Kidney (tissue), 14 donors: ENCODE results near the gene CYTH2. TPM values are rescaled to one million over a fixed set of nuclear protein-coding genes. Genes with fewer than 3 reads are reported as not detected.

Experiments
- DNase-seq, 5 donors: peaks; one replicate each; pipeline ENCODE4 v3.0.0-alpha.2; 2013 to 2020
- FAIRE-seq: peaks from 2 replicates; lab custom pipeline; 2012; peaks lifted over from hg19 to GRCh38; lab: Jason Lieb, UNC
- H3K27ac ChIP-seq, 2 donors: one replicate each; pipeline ENCODE4 v1.7.0; 2013; ENCODE audit warnings: low read depth in 2 of 2, low read length in 2 of 2, inconsistent platforms in 1 of 2
- H3K27me3 ChIP-seq: one replicate; pipeline ENCODE4 v1.7.1; 2013; ENCODE audit warnings: low read length, inconsistent platforms; ENCODE audit not compliant: control insufficient read depth, insufficient read depth
- H3K36me3 ChIP-seq, 3 donors: one replicate each; pipeline versions ENCODE4 v1.7.0 to v1.7.1; 2013; ENCODE audit warnings: low read length in 3 of 3, control low read depth in 1 of 3, inconsistent platforms in 1 of 3; ENCODE audit not compliant: insufficient read depth in 3 of 3, control insufficient read depth in 2 of 3
- H3K4me1 ChIP-seq, 3 donors: one replicate each; pipeline versions ENCODE4 v1.7.0 to v1.7.1; 2013; ENCODE audit warnings: low read length in 3 of 3, inconsistent platforms in 1 of 3, low read depth in 1 of 3; ENCODE audit not compliant: control insufficient read depth in 2 of 3, insufficient read depth in 2 of 3
- H3K4me3 ChIP-seq, 3 donors: one replicate each; pipeline versions ENCODE4 v1.7.0 to v1.8.1; 2013; ENCODE audit warnings: low read length in 3 of 3, control low read depth in 1 of 3, inconsistent platforms in 1 of 3
- H3K9ac ChIP-seq, 3 donors: one replicate each; pipeline versions ENCODE4 v1.7.0 to v1.7.1; 2013; ENCODE audit warnings: low read length in 3 of 3, control low read depth in 1 of 3, inconsistent platforms in 1 of 3
- H3K9me3 ChIP-seq, 3 donors: one replicate each; pipeline versions ENCODE4 v1.7.0 to v1.7.1; 2013; ENCODE audit warnings: low read length in 3 of 3, control low read depth in 1 of 3, inconsistent platforms in 1 of 3; ENCODE audit not compliant: control insufficient read depth in 2 of 3, insufficient read depth in 1 of 3
- CTCF ChIP-seq: IDR thresholded peaks from 3 replicates; pipeline ENCODE4 v1.5.1; 2012; ENCODE audit warnings: mild to moderate bottlenecking, moderate library complexity, borderline replicate concordance; ENCODE audit not compliant: insufficient read depth; ENCODE audit errors: extremely low read depth
- intact Hi-C: fragments of 100-400 bp; cut with DNase I; formaldehyde crosslinking; loops from one replicate; pipeline ENCODE4 v1.11.1; 2022
- polyA plus RNA-seq: library from polyadenylated mRNA; stranded (reverse); fragments of 350-450 nt; fragmentation: Illumina TruSeq; extraction: RNeasy Lipid Tissue Mini Kit (QIAGEN cat#74804); gene quantifications from one replicate; pipeline ENCODE4 v1.2.3, GENCODE V29; 2014; ENCODE audit warnings: low read depth, low replicate concordance; ENCODE audit not compliant: insufficient read depth
- total RNA-seq: library from RNA; stranded (reverse); fragmentation: NEBNext Ultra II Directional; extraction: Animal tissue kit (Norgen Biotek cat#: 25700); gene quantifications from one replicate; pipeline ENCODE4 v1.2.1, GENCODE V29; 2021
- donor health status: control.
- donor health status: control.
- donor health status: control.
- donor health status: control.
- donor health status: control.
- donor health status: DM: yes; HTN: yes; CAD: no.
- donor health status: Normal renal cell carcinoma (clear cell type).

Gene CYTH2
- total and polyA plus RNA-seq, 2 donors from 2014 or later, result 51.0 to 96.1 TPM

GRCh38 chr19:48428670-48429069 is 40.5 kb upstream of the CYTH2 start:
- no peak for DNase-seq
- Histone ChIP-seq H3K4me3 (no peak overlapping the region), H3K9ac (no peak overlapping the region), H3K36me3 (no peaks in the 10 kb centered on the region), H3K27me3 (no peaks in the 10 kb centered on the region), H3K9me3 (no peaks in the 10 kb centered on the region), H3K4me1 (no peaks in the 10 kb centered on the region), H3K27ac (no peak overlapping the region)
- FAIRE-seq, result no peak
- TF ChIP-seq CTCF, result no peak
- intact Hi-C loops, result no loop called here

GRCh38 chr19:48433337-48433736 is 35.8 kb upstream of the CYTH2 start:
- TF ChIP-seq CTCF, result no peak
- FAIRE-seq, result no peak
- H3K9ac ChIP-seq, result no peak overlapping the region
- H3K4me3 ChIP-seq, result no peak overlapping the region
- H3K27ac ChIP-seq, result no peak overlapping the region
- H3K36me3 ChIP-seq, result no peaks in the 10 kb centered on the region
- intact Hi-C loops, result no loop called here
- DNase-seq, result no peak
- no peaks in the 10 kb centered on the region for H3K4me1 ChIP-seq
- H3K27me3 ChIP-seq, result no peaks in the 10 kb centered on the region
- no peaks in the 10 kb centered on the region for H3K9me3 ChIP-seq

- Histone ChIP-seq H3K4me1 (no peaks in the 10 kb centered on the region), H3K36me3 (no peaks in the 10 kb centered on the region), H3K27me3 (peaks cover 2% of the 10 kb centered on the region), H3K9ac (no peak overlapping the region), H3K27ac (no peak overlapping the region), H3K4me3 (no peak overlapping the region), H3K9me3 (no peaks in the 10 kb centered on the region)
- no peak for FAIRE-seq
- intact Hi-C loops, result no loop called here
- no peak for TF ChIP-seq CTCF
- no peak for DNase-seq
These were observed 32.6 kb upstream of the CYTH2 start for GRCh38 chr19:48436586-48436985.
